ENCODE results near the gene HEYL.

Gene HEYL

DNA sequence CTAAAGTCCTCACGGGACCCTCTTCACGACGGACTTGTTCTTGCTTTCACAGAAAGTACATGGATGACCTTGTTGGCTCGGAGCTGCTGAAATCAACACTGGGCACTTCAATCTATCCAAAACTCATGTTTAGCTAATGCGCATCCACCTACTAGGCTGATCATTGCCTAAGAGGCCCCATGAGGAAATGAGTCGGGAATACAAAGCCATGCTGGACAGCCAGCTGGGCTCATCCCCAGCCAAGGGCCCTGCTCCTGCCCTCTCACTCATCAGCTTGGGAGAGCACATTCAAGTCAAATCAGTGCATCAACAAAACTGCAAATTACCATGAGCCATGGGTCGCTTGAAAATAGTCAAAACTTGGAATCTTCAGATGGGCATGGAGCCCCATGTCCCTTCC is 14.8 kb upstream of the HEYL start:
- in situ Hi-C loops (cut with MboI; ENCODE audit: low sequenced_read_pairs, unreplicated experiment): no loop called here
- DNase-seq (ENCODE audit: low spot score): no peak
- TF ChIP-seq, protein P1, sequence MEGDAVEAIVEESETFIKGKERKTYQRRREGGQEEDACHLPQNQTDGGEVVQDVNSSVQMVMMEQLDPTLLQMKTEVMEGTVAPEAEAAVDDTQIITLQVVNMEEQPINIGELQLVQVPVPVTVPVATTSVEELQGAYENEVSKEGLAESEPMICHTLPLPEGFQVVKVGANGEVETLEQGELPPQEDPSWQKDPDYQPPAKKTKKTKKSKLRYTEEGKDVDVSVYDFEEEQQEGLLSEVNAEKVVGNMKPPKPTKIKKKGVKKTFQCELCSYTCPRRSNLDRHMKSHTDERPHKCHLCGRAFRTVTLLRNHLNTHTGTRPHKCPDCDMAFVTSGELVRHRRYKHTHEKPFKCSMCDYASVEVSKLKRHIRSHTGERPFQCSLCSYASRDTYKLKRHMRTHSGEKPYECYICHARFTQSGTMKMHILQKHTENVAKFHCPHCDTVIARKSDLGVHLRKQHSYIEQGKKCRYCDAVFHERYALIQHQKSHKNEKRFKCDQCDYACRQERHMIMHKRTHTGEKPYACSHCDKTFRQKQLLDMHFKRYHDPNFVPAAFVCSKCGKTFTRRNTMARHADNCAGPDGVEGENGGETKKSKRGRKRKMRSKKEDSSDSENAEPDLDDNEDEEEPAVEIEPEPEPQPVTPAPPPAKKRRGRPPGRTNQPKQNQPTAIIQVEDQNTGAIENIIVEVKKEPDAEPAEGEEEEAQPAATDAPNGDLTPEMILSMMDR (IDR thresholded peaks at IDR 0.05; ENCODE audit: borderline replicate concordance, control extremely low read depth, extremely low read depth, insufficient read depth, missing control alignments): no peak

DNA sequence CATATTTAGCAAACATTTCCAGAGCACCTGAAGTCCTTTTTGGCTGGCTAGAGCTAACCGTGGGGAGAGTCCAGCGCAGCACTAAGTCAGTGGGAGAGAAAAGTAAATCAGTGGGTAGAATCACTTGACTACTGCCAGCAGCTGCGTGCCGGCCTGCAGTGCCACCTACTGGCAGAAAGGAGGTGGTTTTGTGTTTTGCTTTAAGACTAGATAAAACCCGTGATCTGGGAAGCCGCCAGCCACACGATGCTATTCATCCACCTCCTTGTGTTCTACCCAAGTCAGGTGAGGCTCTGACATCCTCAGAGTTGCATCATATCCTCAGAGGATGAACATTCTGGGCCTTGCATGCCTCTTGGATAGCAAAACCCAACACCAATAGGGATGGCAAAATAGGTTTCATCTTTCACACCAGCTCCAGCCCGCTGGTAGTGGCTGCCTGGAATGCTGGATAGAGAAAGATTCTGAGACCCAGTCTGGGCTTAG is 14.1 kb upstream of the HEYL start:
- TF ChIP-seq, protein P1 (IDR thresholded peaks at IDR 0.05; ENCODE audit: borderline replicate concordance, control extremely low read depth, extremely low read depth, insufficient read depth, missing control alignments): peak; percentile 86
- in situ Hi-C loops (cut with MboI; ENCODE audit: low sequenced_read_pairs, unreplicated experiment): no loop called here
- peak; percentile 76 for DNase-seq (ENCODE audit: low spot score)

DNA sequence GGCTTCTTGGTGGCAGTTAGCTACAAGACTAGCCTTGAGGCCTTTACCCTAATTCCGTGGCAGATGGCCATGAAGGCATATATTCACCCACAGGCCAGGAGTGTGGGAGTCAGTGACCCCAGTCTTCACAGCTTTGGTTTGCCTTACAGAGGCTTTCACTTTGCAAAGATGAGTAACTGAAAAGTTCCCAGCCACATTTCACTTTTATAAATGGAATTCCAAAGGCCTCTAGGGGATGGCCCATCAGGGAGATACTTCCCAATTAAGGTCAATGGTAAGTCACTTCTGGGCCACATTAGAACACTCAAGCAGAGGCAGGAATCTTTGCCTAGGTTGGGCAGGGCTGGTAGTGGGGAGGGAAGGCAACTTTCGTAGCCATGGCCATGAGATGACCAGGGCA is 13.1 kb upstream of the HEYL start:
- no peak for DNase-seq (ENCODE audit: low spot score)
- TF ChIP-seq, protein P1 (IDR thresholded peaks at IDR 0.05; ENCODE audit: borderline replicate concordance, control extremely low read depth, extremely low read depth, insufficient read depth, missing control alignments): no peak
- in situ Hi-C loops (cut with MboI; ENCODE audit: low sequenced_read_pairs, unreplicated experiment): no loop called here

DNA sequence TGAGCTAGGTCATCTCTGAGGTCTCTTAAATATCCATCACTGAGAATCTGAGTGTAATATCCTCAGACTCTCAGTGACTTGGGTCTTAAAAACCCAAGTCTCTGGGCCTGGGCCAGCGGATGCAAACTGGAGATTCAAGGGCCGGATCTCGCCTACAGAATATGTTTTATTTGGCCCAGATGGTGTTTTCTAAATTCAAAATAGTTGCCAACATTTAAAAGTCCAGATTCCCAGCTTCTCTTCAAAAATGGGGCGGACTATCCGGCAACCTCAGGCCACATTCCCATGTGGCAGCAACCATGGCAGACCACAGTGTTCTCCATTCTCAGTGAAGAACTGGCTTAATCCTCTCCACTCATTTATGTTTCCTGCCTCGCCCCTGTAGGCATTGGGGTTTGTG is 12.7 kb upstream of the HEYL start:
- no peak for DNase-seq (ENCODE audit: low spot score)
- in situ Hi-C loops (cut with MboI; ENCODE audit: low sequenced_read_pairs, unreplicated experiment): no loop called here
- TF ChIP-seq, protein P1 (IDR thresholded peaks at IDR 0.05; ENCODE audit: borderline replicate concordance, control extremely low read depth, extremely low read depth, insufficient read depth, missing control alignments): no peak

DNA sequence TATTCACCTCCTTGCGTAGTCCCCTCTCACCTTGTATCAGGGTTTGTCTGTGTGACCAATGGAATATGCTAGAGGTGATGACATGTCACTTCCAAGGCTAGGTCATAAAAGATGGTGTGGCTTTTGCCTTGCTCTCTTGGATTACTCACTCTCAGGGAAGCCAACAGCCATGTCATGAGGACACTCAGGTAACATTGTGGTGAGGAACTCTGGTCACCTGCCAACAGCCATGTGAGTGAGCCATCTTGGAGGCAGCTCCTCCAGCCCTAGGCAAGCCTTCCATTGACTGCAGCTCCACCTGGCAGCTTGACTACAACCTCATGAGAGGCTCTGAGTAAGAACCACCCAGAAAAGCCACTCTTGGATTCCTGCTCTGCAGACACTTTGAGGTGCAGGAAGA is 11.0 kb upstream of the HEYL start:
- TF ChIP-seq, protein P1 (IDR thresholded peaks at IDR 0.05; ENCODE audit: borderline replicate concordance, control extremely low read depth, extremely low read depth, insufficient read depth, missing control alignments): no peak
- no peak for DNase-seq (ENCODE audit: low spot score)
- in situ Hi-C loops (cut with MboI; ENCODE audit: low sequenced_read_pairs, unreplicated experiment): no loop called here

DNA sequence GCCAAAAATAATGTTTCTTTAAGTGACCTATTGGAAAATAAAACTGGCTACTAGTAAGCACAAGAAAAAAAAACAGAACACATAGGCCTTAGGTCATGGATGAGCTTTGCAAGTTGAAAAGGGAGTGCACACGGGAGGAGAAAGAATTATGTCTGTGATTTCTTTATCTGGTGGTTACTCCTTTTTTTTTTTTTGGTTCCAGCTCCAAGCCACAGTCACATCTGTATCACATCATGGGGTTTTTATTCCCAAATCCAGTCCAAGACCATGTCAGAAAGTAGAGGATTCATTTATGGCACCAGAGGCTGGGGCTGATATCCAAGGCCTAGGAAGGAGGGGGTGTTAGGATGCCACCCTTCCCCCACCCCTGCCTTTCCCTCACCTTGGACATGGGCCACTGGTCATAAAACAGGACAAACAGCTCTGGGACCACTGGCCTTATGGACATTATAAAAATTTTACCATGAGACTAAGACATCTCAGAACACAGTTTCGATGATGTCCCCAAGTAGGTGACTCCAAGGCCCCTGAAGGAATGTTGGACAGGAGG is 10.3 kb upstream of the HEYL start:
- in situ Hi-C loops (cut with MboI; ENCODE audit: low sequenced_read_pairs, unreplicated experiment): no loop called here
- TF ChIP-seq, protein P1 (IDR thresholded peaks at IDR 0.05; ENCODE audit: borderline replicate concordance, control extremely low read depth, extremely low read depth, insufficient read depth, missing control alignments): no peak
- DNase-seq (ENCODE audit: low spot score): no peak
